COR-L47 (cell line): Measurements from ENCODE around the gene GABARAPL1.
"Not testable (repeated sequence)": the region's sequence is repeated elsewhere in the genome, so short reads cannot be mapped to it uniquely, and the experiment has no call there.

Experiments used
- DNase-seq: peaks from one replicate; lab custom pipeline; 2025; lab: John Stamatoyannopoulos, UW

The GABARAPL1 gene

DNA sequence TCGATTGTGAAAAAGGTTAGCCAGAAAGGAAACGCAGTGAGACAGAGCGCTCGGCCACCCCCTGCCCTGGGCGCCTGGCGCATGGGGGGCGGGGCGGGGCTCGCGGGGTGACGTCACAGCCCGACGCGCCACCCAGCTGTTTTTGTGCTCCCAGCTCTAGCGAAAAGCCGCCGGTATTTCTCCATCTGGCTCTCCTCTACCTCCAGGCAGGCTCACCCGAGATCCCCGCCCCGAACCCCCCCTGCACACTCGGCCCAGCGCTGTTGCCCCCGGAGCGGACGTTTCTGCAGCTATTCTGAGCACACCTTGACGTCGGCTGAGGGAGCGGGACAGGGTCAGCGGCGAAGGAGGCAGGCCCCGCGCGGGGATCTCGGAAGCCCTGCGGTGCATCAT, at the start of gene GABARAPL1:
TSS of gene GABARAPL1 (plus strand) at position 139 of the 393 bp plus-strand sequence. CDS start at position 392, 253 bp downstream.
- no peak for DNase-seq

DNA sequence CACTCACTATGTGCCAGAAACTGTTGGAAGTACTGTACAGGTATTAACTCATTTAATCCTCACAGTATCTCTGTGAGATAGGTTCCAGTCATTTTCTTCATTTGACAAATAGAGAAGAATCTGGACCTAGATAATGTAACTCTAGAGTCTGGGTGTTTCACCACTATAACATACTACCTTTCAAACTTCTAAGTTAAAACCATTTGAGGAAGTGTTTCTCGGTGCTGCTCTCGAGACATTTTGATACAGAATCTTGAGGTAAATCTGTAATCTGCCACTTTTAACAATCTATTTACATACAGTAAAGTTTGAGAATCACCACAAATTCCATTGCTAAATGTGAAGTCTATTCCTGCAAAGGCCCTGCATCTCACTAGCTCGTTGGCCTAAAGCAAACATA, 49.6 kb upstream of the GABARAPL1 start:
- DNase-seq: no peak

DNA sequence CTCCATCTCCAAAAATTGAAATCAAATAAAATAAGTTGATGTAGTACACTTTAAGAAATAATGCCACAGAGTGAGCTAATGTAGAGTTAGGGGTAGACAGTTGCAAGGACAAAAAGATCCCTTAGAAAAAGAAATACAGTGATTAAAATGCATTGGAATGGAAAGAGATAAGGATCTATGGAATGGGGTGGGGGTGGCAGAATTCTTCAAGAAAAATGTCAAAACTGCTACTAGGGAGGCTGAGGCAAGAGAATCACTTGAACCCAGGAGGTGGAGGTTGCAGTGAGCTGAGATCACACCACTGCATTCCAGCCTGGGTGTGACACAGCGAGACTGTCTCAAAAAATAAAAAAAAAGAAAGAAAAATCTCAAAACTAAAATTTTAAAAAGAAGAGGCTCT, 47.3 kb upstream of the GABARAPL1 start:
- no peak for DNase-seq

DNA sequence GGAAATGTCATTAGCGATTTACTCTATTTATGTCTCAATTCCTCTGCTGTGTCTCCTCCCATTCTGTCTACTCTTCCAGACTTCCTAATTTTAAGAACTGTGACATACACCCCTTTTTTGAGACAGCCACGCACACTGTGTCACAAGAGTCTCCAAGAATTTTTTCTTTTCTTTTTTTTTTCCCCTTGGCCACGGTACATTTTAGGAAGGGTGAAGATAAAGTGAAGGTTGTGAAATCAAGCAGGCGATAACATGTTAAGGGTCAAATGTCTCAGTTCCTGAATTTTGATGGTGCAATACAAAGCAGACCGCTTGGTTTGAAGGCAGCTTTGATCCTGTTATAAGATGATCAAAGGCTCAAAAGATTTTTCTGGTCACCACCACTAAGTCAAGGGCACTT, 45.1 kb upstream of the GABARAPL1 start:
- no peak for DNase-seq

DNA sequence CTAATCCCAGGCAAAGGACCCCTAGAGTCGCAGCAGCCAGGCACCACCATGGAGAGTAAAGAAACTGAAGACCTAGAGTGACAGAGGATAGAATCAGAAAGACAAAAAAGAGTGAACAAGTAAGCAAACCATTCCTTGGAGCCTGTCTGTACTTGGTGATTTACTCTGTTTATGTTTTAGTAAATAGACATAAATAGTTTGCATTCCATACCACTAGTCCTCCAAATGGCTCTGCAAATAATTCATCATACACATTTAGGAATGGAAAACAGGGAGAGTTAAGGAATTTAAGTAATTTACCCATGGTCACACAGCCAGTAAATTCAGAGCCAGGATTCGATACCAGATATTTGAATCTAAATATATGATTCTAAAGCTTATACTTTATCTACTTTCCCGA, 43.6 kb upstream of the GABARAPL1 start:
- DNase-seq: no peak

DNA sequence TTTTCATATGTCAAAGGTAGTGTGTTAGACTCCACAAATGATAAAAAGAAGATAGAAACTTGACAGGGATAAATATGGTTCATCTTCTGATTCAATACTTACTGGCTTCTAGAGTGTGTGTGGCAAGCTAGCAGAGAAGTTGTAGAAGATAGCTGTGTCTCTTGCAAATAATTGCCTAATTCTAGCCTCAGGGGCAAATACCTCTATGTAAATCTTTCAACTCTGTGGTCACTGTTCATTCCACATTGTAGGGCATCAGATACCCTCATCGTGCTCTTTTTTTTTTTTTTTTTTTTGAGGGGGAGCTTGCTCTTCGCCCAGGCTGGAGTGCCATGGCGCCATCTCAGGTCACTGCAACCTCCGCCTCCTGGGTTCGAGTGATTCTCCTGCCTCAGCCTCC, 42.5 kb upstream of the GABARAPL1 start:
- no peak for DNase-seq

DNA sequence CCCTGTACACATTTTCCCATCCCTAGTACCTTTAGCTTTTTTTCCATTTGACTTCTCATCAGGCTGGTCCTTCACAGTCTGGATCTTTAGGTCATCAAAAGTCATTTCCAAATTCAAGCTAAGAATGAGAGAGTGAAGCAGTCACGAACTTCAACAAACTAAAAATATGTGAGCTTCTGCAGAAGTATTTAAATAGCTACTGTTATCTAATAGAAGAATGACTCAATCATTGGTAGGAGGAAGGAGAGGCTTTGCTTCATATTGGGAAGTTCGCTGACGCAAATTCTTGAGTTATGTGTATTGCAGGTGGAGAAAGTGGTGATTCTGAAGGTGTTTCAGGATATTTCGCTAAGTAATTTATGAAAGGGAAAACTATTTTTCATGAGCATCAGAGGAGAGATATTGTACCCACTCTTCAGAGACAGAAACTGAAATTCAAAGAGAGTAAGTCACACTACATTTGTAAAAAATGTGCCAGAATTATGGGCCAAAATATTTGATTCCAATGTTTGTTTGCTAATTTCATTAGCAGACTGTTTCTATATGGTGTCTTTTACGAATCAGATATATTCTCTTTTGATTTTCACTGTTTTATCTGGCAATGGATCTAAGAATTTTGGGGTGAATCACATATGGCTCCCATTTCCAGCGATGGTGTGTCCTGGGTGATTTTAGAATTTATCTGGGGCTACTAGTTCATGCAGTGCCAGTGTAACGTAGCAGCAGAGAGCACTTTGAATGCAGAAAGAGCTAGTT, 40.5 kb upstream of the GABARAPL1 start, which contains the start of gene OLR1:
TSS of gene OLR1 (minus strand) at position 160 of the 756 bp plus-strand sequence. CDS start at position 105, 55 bp downstream.
- DNase-seq: no peak

DNA sequence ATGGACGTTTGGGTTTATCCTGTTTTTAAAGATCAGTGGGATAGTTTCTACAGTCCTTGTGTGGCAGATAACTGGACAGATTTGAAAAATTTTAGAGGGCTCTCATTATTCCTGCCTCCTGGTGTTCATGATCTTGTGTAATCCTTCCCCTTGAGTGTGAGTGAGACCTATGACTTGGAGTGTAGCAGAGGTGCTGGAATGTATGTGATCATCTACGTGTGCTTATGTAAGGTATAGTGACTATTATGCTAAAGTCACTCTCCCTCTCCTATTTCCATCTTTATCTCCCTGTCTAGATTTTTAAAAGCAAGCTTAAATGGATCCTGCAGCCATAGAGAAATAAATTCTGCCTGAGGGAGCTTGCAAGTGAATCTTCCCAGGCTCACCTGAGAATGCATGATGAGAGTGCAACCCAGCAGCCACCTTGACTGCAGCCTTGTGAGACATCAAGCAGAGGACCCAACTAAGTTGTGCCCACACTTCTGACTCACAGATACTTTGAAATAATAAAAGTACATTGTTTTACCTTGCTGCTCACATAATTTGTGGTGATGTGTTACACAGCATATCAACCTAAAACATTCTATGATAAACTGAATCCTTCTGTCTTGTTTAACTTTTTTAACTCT, 37.6 kb upstream of the GABARAPL1 start:
- no peak for DNase-seq

DNA sequence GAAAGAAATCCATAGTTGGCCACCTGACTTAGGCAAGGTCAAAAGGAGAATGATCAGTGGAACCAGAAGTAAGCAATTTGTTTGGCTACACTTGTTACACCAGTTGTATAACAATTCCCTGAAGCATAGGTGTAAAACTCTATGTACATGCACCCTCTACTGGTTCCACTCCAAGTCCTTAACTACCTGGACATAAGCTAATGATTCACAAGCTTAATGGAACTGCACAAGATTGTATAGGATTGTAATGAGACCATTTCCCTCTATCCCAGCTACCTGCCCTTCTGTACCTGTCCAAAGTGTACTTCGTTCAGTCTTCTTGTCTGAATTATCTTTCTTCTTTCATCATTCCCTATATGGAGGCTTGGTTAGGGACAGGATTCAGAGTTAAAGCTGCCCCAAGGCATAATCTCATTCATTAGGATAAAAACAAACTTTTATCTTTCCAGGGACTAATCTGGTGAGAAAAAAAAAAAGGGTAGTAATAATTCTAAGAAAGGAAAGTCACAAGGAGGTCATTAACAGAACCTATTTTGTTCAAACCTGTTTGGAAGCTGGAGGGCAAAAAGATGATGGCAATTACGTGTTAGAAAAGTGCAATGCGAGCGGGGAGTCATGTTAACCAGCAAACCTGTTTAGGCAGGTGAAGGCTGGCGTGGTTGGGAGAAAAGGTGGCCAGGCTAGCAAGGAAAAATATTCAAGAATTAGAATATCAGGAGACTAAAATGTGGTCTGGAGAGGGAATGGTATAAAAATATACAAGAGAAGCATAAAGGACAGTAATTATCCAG, 36.6 kb upstream of the GABARAPL1 start:
- DNase-seq: no peak

DNA sequence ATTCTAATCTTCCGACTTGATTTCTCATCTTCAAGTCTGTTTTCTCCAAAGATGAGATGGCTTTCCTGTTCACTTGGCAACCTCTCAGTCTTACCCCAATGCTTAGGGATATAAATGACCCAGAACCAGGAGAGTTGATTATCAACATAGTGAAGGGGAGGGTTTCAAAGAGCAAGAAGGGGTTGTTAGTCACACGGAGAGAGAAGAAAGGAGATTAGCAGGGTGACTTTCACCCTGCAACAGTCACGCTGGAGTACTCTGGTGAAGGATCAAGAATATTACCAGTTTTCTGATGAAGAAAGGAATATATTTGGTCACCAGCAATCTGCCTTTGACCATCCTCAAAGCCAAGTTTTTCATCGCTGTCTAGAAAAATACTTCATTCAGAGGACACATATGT, 33.9 kb upstream of the GABARAPL1 start, which contains the start of gene TMEM52B:
TSS of gene TMEM52B (plus strand) at position 212 of the 400 bp plus-strand sequence. CDS start 543 bp downstream, outside the sequence.
- DNase-seq: no peak

DNA sequence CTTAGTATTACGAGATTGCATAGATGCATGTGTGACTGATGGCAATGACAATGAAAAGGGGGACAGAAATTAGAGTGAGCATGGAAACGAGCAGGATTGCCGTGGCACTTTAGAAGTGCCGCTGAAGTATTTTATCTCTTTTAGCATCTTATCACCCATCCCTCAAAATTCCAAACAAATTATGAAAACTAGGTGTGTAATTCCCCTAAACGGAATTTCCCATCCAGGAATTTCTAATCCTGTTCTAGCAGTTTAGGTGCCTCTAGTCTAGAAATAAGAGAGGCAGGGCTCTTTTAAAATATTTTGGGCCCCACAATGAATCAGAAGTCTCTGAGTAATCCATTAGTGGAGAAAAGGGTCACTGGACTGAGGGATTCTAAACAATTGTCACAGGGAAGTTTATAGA, 32.9 kb upstream of the GABARAPL1 start:
- DNase-seq: no peak

DNA sequence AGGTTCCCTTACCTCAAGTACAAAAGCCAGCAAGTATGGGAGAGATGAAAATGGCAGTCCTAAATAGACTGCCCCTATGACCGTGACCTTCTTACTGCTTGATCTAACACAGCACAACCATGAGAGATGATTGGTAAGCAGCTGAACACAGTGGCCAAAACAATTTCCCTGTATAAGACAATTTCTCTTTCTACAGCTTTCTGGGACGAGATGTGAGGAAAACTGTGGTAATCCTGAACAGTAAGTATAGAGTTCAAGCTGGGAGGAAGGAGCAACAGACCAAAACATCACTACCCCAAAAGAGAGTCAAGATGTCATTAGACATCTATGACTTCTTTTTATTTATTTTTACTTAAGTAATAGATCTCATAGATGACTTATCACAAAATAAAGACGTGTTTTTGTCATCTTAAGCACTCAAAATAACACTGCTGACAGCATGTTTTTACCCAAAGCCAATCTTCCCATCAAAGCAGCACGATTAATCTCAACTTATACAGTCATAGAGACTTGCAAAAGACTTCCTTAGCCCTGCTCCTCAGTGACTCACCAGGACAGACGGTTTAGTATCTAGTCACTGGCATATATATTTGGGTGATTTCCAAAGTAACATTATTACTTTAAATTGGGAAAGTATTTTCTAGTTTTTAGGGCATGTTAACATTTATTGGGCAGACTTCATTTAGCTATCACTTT, 30.2 kb upstream of the GABARAPL1 start:
- DNase-seq: no peak

DNA sequence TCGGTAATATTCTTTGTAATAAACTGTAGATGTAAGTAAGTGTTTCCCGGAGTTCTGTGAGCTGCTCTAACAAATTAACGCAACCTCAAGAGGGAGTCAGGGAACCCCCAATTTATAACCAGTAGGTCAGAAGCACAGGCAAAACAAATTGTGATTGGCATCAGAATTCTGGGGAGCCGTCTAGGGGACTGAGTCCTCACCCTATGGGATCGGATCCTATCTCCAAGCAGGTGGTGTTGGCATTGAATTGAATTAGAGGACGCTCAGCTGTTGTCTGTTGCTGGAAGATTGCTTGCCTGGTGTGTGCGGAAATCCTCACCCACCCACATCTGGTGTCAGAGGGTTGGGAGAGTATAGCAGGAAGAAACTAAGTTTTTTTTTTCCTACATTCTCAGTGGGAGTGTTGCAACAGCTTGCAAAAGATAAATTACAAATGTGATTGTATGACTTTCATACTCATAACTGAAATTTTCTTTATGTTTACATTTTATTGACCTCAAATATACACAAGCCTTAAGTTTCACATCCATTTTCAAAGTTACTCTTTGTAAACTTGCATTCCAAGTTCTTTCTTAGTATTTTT, 28.3 kb upstream of the GABARAPL1 start:
- no peak for DNase-seq

DNA sequence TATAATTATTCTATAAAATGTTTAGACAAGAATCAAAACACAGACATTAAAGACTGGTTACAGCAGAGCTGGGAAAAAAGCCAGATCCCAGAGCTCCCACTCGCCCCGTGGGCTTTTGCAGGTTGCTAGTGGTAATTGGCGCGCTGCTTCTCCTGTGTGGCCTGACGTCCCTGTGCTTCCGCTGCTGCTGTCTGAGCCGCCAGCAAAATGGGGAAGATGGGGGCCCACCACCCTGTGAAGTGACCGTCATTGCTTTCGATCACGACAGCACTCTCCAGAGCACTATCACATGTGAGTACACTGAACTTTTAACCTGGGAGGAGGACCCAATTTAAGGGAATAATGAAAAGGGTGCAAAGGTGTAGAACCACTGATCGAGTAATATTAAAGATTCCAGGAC, 26.4 kb upstream of the GABARAPL1 start:
- DNase-seq: no peak

DNA sequence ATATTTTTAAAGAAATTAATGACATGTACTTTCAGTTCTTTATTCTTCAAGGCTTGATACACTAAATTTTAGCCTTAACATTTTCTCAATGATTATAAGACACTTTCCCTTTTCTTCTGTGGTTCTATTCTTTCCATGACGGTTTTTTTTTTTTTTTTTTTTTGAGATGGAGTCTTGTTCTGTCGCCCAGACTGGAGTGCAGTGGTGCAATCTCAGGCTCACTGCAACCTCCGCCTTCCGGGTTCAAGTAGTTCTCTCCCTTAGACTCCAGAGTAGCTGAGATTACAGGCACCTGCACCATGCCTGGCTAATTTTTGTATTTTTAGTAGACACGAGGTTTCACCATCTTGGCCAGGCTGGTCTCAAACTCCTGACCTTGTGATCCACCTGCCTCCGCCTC, 25.7 kb upstream of the GABARAPL1 start:
- DNase-seq: not testable (repeated sequence)

DNA sequence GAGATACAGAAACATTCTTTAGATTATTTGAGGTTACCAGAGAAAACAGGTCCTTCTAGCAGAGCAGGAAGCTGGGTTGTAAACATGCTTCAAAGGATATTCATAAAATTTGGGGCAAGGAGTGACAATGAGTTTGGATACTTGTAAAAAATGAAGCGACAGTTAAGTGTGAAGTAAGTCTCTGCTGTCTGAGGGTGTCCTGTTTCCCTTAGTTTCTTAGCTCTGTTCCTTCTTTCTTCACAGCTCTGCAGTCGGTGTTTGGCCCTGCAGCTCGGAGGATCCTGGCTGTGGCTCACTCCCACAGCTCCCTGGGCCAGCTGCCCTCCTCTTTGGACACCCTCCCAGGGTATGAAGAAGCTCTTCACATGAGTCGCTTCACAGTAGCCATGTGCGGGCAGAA, 23.0 kb upstream of the GABARAPL1 start:
- no peak for DNase-seq

DNA sequence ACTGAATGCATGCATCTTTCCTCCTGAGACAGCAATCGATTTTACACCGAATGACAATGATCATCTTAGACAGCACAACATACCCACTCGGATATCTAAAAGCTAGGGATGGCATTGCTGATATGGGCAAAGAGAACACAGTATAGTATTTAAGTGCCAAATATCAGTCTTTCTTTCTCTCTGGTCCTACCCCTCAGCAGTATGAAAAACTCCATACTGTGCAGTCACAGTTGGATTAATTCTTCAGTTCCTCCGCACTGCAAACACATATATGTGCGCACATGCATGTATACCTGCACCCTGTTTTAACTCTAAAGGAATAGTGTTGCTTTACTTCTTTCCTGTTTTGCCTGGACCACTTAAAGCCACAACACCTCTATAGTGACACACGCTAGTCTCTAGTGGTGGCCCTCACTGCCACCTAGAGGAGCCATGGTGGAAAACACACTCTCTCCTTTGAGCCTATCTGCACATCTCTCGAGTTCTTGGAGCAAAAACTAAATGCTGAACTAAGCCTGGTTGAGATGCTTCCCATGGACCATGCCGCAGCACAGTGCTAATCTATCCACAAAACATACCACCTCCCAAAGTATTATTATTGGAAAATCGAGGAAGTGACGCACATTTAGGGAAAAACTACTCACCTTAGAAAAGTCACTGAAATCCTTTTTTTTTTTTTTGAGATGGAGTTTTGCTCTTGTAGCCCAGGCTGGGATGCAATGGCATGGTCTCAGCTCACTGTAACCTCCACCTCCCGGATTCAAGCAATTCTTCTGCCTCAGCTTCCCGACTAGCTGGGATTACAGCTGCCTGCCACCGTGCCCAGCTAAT, 21.9 kb upstream of the GABARAPL1 start:
- no peak for DNase-seq

DNA sequence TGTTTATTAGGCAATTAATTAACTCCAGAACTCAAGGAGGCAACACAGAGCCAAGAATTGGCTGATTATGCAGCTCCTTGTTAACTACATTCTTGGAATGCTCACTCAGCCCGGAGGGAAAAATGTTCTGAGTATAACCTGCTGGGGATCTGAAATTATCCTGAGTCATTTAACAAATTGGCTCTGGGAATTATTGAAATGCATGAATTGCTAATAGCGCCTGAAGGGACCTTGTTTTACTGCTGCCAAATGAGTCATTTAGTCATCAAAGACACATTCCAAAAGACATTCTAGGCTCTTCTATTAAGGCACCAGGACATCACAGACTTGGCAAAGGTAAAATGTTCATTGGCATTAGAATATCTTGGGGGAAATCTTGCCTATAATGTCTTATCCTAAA, 20.8 kb upstream of the GABARAPL1 start:
- no peak for DNase-seq

DNA sequence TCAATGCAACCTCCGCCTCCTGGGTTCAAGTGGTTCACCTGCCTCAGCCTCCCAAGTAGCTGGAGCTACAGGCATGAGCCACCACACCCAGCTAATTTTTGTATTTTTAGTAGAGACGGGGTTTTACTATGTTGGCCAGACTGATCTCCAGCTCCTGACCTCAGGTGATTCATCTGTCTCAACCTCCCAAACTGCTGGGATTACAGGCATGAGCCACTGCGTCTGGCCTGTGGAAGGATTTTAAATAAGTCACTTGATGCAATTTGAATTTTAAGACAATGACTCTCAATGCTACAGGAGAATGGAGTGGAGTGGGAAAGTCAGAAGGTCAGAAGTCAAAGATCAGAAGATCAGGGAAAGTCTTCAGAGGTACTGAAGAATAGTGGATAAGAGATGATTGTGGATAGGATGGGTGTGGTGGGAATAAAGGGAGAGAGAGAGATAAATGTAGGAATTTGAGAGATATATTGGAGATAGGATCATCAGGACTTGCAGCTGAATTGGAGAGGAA, 18.5 kb upstream of the GABARAPL1 start:
- DNase-seq: no peak

DNA sequence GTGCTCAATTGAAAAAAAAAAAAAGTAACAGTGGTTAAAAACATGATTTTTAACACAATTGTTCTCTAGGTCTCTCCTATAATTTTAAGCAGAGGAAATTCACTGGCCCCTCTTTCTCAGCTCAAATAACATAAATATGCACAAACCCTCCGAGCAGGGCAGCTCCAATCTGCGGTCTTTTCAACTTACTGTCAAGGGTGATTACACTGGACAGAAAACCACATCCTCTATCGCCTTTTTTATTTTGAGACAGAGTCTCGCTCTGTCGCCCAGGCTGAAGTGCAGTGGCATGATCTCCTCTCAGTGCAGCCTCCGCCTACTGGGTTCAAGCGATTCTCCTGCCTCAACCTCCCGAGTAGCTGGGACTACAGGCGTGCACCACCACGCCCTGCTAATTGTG, 16.5 kb upstream of the GABARAPL1 start:
- DNase-seq: no peak

DNA sequence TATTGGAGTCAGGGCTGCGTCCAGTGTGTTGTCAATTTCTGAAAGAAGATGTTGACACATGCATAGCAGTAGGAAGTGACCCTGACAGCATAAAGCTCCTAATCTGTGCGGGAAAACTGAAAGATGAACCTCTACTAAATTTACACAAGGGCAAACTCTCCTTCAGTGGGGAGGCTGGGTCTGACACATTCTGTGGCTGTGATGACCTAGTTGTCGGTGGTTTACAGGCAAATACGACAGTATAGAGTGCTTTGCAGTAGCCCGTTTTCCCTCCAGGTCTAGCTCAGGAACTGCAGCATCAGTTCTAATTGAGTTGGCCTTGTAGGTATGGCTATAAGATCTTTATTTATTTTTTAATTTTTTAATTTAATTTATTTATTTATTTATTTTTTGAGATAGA, 14.8 kb upstream of the GABARAPL1 start:
- no peak for DNase-seq
